NK-92 (cell line): ENCODE results near the gene SKIDA1.

Source experiments
- DNase-seq: peaks from one replicate; lab custom pipeline; 2025; ENCODE audit not compliant: unreplicated experiment; lab: John Stamatoyannopoulos, UW

SKIDA1 gene

GRCh38 chr10:21487416-21488180 lies 37.9 kb downstream of the SKIDA1 start:
- no peak for DNase-seq

- DNase-seq, result no peak
Observed at GRCh38 chr10:21482821-21483220, 42.7 kb downstream of the SKIDA1 start.

GRCh38 chr10:21481407-21481806 lies 44.1 kb downstream of the SKIDA1 start:
- DNase-seq, result no peak

DNA sequence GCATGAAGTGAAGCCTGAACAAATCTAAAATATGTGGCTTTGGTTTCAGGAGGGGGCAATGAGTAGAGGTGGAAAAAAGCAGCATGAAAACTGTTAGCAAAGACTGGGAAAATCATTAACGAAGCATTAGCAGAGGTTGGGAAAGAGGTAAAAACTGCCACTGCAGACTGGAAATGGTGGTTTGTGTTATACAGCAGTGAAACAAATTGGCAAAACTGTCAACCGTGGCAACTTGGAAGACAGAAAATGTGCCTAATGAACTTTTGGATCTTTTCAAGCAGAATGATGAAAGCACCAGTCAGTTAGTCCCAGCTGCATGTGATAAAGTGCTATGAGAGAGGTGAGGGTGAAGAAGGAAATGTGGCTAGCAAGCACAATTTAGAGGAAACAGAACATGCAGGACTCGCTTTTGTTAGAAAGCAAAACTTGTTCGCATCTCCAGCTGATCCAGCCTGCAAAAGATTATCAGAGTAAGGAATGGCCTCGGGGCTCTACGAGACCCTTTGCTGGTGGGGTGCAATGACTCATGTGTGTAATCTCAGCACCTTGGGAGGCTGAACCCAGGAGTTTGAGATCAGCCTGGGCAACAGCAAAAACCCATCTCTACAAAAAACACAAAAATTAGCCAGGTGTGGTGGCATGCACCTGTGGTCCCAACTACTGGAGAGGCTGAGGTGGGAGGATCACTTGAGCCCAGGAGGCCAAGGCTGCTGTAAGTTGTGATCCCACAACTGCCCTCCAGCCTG lies 45.7 kb downstream of the SKIDA1 start:
- no peak for DNase-seq

DNA sequence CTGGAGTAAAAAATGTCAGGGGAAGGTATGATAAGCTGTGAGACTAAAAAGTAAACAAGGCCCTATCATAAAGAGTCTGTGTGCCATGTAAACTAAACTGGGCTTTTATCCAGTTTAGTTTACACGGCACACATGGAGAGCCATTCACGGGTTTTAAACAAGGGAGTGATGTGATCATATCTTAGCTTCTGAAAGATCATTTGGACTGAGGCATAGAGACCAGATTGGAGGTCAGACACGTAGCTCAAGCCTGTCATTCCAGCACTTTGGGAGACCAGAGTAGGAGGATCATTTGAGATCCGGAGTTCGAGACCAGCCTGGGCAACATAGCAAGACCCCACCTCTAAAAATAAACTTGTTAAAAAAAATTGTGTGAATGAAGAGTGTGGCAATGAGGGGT lies 50.1 kb downstream of the SKIDA1 start:
- DNase-seq, result no peak

- DNase-seq, result no peak
Observed at GRCh38 chr10:21473541-21473940, 51.9 kb downstream of the SKIDA1 start.

GRCh38 chr10:21473135-21473534 lies 52.3 kb downstream of the SKIDA1 start:
- DNase-seq, result no peak

DNA sequence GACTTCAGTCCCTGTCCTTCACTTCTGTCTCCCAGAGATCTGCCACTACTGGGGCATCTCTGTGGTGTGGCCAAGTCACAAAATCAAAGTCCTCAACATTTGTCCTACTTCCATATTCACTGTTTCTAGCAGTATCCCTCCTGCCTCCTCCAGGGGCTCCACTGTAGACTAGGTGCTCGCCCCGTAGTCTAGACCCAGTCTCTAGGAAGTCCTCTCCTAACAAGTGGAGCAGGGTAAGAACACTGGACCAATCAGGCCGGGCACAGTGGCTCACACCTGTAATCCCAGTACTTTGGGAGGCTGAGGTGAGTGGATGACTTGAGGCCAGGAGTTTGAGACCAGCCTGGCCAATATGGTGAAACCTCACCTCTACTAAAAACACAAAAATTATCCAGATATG lies 57.4 kb downstream of the SKIDA1 start:
- no peak for DNase-seq

DNA sequence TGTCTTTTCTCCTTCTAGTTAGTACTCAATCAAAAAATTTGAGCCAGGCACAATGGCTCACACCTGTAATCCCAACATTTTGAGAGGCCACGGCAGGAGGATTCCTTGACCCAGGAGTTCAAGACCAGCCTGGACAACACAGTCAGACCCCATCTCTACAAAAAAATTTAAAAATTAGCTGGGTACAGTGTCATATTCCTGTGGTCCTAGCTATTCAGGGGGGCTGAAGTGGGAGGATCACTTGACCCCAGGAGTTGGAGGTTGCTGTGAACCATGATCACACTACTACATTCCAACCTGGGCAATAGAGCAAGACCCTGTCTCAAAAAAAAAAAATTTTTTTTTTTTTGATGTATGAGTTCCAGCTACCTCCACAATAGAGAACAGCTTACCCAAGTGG lies 57.8 kb downstream of the SKIDA1 start:
- DNase-seq, result no peak

GRCh38 chr10:21464134-21464533 lies 61.3 kb downstream of the SKIDA1 start:
- DNase-seq, result no peak
